ENCODE results near the gene CFAP141.

Gene CFAP141

DNA sequence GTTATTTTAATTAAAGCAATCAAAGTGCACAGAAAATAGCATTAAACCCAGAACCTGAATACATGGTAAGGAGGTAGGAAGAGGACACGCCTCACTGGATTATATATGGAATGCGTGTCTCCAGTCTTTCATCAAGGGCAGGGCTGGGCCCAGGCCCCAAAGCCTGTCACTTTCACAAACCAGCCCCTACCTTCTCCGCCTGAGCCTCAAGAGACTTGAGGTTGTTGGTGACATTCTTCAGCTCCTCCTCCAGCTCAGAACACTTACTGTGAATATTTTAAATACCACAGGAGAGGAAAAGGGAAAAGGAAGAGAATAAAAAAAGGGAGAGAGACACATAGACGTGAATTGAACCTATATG is 34.9 kb downstream of the CFAP141 start:
- intact Hi-C loops (cut with DNase I; ENCODE audit: low total_unique reads) = no loop called here
- Histone ChIP-seq H3K27me3 (no peaks in the 10 kb centered on the region), H3K4me1 (peaks cover 0 to 6% (median 2%) of the 10 kb centered on the region in 4 donors), H3K9me3 (no peaks in the 10 kb centered on the region), H3K4me3 (no peak overlapping the region), H3K27ac (no peak overlapping the region), H3K36me3 (peaks cover 74 to 98% (median 95%) of the 10 kb centered on the region in 3 donors)
- no peak for DNase-seq
- TF ChIP-seq, protein P1, sequence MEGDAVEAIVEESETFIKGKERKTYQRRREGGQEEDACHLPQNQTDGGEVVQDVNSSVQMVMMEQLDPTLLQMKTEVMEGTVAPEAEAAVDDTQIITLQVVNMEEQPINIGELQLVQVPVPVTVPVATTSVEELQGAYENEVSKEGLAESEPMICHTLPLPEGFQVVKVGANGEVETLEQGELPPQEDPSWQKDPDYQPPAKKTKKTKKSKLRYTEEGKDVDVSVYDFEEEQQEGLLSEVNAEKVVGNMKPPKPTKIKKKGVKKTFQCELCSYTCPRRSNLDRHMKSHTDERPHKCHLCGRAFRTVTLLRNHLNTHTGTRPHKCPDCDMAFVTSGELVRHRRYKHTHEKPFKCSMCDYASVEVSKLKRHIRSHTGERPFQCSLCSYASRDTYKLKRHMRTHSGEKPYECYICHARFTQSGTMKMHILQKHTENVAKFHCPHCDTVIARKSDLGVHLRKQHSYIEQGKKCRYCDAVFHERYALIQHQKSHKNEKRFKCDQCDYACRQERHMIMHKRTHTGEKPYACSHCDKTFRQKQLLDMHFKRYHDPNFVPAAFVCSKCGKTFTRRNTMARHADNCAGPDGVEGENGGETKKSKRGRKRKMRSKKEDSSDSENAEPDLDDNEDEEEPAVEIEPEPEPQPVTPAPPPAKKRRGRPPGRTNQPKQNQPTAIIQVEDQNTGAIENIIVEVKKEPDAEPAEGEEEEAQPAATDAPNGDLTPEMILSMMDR (IDR thresholded peaks at IDR 0.05) = no peak

DNA sequence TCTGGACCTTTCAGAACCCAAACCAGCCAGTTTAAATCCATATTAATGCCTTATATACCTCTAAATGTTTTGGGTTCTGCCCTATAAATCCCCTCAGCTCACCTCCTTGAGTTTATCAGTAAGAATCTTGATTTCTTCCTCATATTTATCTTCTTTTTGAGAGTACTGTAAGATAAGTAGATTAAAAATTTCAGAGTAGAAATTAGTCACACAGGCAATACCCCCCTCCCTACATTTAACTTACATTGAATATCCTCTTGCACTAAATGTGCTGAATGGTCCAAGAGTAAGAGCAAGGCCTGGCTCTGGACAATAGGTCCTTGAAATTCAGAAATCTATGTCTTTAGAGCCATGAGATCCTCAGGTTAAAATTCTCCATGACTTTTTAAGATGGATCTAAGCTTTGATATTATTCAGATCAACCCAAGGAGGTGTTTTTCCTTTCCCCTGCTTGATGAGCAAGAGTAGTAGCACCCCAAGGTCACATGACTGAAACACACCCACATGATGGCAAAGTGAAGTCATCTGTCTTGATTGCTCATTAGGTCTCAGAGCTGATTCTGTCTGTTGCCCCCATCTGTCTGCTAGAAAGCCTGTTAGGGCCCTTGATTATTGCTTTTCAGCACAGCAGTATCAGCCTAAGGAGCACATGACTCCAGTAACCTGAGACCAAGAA is 35.4 kb downstream of the CFAP141 start:
- TF ChIP-seq, protein P1 (IDR thresholded peaks at IDR 0.05) = no peak
- H3K36me3 ChIP-seq = peaks cover 80 to 99% (median 96%) of the 10 kb centered on the region in 3 donors
- DNase-seq = no peak
- H3K4me1 ChIP-seq = peaks cover 0 to 1% (median 0%) of the 10 kb centered on the region in 4 donors
- no peaks in the 10 kb centered on the region for H3K9me3 ChIP-seq
- no peak overlapping the region for H3K27ac ChIP-seq
- intact Hi-C loops (cut with DNase I; ENCODE audit: low total_unique reads) = no loop called here
- H3K27me3 ChIP-seq = no peaks in the 10 kb centered on the region
- no peak overlapping the region for H3K4me3 ChIP-seq

DNA sequence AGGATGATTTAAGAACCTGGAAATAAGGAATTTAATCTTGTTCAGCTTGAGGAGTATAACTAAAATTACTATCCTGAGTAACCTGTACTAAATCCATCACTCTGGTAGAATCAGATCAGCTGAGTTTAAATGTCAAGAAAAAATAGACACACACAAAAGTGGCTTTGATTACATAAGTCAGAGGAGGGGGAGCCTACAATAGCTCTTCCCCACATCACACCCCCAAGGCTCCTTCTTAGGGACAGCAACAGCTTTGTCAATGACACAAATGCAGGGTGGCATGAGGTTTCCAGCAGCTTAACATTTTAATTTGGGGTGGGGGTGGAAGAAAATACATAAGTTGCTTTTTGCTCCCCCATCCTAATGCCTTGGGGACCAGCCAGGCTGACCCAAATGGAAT is 38.7 kb downstream of the CFAP141 start:
- Histone ChIP-seq H3K4me1 (no peaks in the 10 kb centered on the region), H3K9me3 (no peaks in the 10 kb centered on the region), H3K27ac (no peak overlapping the region), H3K27me3 (no peaks in the 10 kb centered on the region), H3K4me3 (no peak overlapping the region), H3K36me3 (peaks cover 93 to 100% (median 98%) of the 10 kb centered on the region in 3 donors)
- no peak for DNase-seq
- intact Hi-C loops (cut with DNase I; ENCODE audit: low total_unique reads) = no loop called here
- TF ChIP-seq, protein P1 (IDR thresholded peaks at IDR 0.05) = no peak

DNA sequence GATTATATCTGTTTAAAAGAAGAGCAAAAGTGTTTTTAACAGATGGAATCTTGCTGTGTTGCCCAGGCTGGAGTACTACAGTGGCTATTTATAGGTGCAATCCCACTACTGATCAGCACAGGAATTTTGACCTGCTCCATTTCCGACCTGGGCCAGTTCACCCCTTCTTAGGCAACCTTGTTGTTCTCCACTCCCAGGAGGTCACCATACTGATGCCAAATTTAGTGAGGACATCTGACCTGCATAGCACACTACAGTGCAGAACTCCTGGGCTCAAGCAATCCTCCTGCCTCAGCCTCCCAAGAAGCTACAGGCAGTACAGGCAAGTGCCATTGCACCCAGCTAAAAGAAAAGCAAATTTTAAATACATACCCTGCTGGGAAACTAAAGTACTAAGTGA is 39.9 kb downstream of the CFAP141 start:
- H3K36me3 ChIP-seq = peaks cover 87 to 98% (median 96%) of the 10 kb centered on the region in 3 donors
- TF ChIP-seq, protein P1 (IDR thresholded peaks at IDR 0.05) = no peak
- H3K27ac ChIP-seq = no peak overlapping the region
- no peaks in the 10 kb centered on the region for H3K4me1 ChIP-seq
- intact Hi-C loops (cut with DNase I; ENCODE audit: low total_unique reads) = no loop called here
- H3K4me3 ChIP-seq = no peak overlapping the region
- H3K27me3 ChIP-seq = no peaks in the 10 kb centered on the region
- H3K9me3 ChIP-seq = no peaks in the 10 kb centered on the region
- DNase-seq = no peak

DNA sequence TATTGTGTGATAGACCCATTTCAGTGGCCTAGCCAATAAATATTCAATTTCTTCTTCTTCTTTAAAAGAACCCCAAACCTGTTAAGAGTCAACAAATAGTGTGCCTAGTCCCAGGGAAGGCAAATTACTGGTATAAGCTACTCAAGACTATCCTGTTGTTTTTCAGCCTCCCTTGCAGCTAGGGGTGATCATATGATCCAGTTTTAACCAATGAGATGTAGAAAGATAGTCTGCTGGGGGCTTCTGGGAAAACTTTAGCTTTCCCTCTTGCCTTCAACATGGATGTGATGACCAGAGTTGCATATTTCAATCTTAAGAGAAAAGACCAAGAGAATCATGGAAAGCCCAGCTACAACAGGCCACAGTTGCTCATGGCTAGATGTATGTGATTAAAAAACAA is 46.6 kb downstream of the CFAP141 start:
- intact Hi-C loops (cut with DNase I; ENCODE audit: low total_unique reads) = no loop called here
- H3K27ac ChIP-seq = no peak overlapping the region
- H3K36me3 ChIP-seq = peaks cover 62 to 89% (median 74%) of the 10 kb centered on the region in 3 donors

More for the DNA sequence above, 46.6 kb downstream of the CFAP141 start:
- H3K9me3 ChIP-seq = no peaks in the 10 kb centered on the region
- no peak overlapping the region for H3K4me3 ChIP-seq
- no peak for DNase-seq
- peaks cover 0 to 27% (median 8%) of the 10 kb centered on the region in 4 donors for H3K4me1 ChIP-seq
- no peaks in the 10 kb centered on the region for H3K27me3 ChIP-seq
- TF ChIP-seq, protein P1 (IDR thresholded peaks at IDR 0.05) = no peak
